ENCODE data around the gene DEFB126. TPM values are rescaled to one million over a fixed set of nuclear protein-coding genes. Genes with fewer than 3 reads are reported as not detected.
"Not testable (repeated sequence)": the region's sequence is repeated elsewhere in the genome, so short reads cannot be mapped to it uniquely, and the experiment has no call there.

The DEFB126 gene
- total RNA-seq, 2 donors from 2014 or later = not detected

DNA sequence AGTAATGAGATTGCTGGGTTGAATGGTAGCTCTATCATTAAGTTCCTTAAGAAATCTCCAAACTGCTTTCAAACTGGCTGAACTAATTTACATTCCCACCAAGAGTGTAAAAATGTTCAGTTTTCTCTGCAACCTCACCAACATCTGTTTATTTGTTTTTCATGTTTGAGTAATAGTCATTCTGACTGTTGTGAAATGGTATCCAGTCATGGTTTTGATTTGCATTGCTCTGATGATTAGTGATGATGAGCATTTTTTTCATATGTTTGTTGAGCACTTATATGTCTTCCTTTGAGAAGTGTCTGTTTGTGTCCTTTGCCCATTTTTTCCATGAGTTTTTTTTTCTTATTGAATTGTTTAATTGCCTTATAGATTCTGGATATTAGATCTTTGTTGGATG, 30.0 kb upstream of the DEFB126 start:
- Histone ChIP-seq H3K9me3 (peaks cover 0 to 8% of the 10 kb centered on the region in 2 donors), H3K4me1 (no peaks in the 10 kb centered on the region), H3K36me3 (no peaks in the 10 kb centered on the region), H3K27ac (no peak overlapping the region), H3K4me3 (no peak overlapping the region), H3K27me3 (no peaks in the 10 kb centered on the region)
- TF ChIP-seq, protein P1, sequence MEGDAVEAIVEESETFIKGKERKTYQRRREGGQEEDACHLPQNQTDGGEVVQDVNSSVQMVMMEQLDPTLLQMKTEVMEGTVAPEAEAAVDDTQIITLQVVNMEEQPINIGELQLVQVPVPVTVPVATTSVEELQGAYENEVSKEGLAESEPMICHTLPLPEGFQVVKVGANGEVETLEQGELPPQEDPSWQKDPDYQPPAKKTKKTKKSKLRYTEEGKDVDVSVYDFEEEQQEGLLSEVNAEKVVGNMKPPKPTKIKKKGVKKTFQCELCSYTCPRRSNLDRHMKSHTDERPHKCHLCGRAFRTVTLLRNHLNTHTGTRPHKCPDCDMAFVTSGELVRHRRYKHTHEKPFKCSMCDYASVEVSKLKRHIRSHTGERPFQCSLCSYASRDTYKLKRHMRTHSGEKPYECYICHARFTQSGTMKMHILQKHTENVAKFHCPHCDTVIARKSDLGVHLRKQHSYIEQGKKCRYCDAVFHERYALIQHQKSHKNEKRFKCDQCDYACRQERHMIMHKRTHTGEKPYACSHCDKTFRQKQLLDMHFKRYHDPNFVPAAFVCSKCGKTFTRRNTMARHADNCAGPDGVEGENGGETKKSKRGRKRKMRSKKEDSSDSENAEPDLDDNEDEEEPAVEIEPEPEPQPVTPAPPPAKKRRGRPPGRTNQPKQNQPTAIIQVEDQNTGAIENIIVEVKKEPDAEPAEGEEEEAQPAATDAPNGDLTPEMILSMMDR (IDR thresholded peaks at IDR 0.05) = no peak
- DNase-seq (ENCODE audit: low spot score) = no peak

DNA sequence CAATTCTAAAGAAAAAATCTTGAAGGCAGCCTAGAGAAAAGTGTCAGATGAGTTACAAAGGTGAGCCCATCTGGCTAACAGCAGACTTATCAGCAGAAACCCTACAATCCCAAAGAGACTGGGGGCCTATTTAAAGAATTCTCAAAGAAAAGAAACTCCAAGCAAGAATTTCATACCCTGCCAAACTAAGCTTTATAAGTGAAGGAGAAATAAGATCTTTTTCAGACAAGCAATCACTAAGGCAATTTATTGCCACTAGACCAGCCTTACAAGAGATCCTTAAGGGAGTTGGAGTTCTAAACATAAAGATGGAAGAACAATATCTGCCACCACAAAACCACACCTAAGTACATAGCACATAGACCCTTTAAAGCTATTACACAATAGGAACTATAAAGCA, 24.9 kb upstream of the DEFB126 start:
- Histone ChIP-seq H3K27ac (no peak overlapping the region), H3K27me3 (no peaks in the 10 kb centered on the region), H3K4me3 (no peak overlapping the region), H3K36me3 (no peaks in the 10 kb centered on the region), H3K4me1 (no peaks in the 10 kb centered on the region), H3K9me3 (peaks cover 0 to 14% of the 10 kb centered on the region in 2 donors)
- TF ChIP-seq, protein P1 (IDR thresholded peaks at IDR 0.05) = no peak
- no peak for DNase-seq (ENCODE audit: low spot score)

DNA sequence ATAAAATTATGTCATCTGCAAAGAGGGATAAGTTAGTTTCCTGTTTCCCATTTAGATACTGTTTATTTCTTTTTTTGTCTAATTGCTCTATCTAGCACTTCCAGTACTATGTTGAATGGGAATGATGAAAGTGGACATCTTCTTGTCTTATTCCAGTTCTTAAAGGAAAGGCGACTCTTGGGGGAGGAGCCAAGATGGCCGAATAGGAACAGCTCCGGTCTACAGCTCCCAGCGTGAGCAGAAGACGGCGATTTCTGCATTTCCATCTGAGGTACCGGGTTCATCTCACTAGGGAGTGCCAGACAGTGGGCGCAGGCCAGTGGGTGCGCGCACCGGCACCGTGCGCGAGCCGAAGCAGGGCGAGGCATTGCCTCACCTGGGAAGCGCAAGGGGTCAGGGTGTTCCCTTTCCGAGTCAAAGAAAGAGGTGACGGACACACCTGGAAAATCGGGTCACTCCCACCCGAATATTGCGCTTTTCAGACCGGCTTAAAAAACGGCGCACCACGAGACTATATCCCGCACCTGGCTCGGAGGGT, 12.5 kb upstream of the DEFB126 start:
- not testable (repeated sequence) for H3K36me3 ChIP-seq; H3K4me3 ChIP-seq; DNase-seq (ENCODE audit: low spot score); H3K4me1 ChIP-seq; H3K9me3 ChIP-seq; H3K27ac ChIP-seq; H3K27me3 ChIP-seq

DNA sequence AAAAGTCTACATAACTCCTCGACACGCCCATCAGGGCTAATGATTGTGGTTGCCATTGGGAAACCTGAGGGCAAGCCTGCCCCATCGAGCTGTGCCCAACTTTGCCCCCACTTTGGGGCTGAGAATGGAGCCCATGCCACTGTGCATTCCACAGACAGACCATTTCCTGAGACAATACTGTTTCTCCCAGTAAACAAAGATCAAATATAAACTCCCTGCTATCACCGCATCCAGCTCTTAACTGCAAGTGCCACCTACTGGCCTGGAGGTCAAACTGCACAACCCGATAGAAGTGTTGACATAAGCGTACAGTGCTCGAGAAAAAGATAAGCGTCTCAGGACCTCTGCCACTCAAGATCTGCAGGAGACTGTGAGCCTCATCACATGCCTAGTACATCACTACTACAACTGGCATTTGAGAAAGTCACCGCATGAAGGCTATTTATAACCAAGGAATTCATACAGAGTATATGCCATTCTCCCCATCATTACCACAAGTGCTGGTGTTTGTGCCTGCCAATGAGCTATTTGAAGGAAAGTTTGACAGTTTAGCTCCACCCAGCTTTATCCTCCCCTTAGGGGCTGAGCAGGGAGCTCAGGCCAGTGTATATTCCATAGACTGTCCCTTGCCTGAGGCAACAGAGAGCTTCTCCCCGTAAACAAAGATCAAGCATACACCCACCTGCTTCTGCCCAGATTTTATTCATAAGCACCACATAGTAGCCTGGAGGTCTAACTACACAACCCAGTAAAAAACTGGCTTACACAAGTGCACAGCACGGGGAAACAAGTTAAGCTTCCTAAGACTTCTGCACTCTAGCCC, 4.5 kb upstream of the DEFB126 start:
- Histone ChIP-seq H3K36me3 (no peaks in the 10 kb centered on the region), H3K27me3 (no peaks in the 10 kb centered on the region), H3K27ac (no peak overlapping the region), H3K4me1 (no peaks in the 10 kb centered on the region), H3K9me3 (no peaks in the 10 kb centered on the region), H3K4me3 (no peak overlapping the region)
- TF ChIP-seq, protein P1 (IDR thresholded peaks at IDR 0.05) = no peak
- no peak for DNase-seq (ENCODE audit: low spot score)

DNA sequence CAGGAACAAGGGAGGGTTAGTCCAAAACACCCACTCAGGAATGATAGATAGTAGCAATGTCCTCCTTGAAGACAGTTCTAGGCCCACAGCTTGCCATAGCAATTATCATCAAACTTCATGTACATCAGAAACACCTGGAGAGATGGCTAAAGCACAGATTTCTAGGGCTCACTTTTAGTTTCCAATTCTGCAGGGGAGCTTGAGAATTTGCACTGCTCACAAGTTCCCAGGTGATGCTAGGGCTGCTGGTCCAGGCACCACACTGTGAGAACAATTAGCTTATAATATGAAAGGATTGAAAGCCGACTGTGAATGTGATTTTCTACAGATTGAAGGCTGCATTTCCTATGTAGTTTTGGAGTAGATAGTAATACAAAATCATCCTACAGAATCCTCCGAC, 3.5 kb downstream of the DEFB126 start:
- Histone ChIP-seq H3K36me3 (no peaks in the 10 kb centered on the region), H3K4me1 (no peaks in the 10 kb centered on the region), H3K27ac (no peak overlapping the region), H3K4me3 (no peak overlapping the region), H3K27me3 (no peaks in the 10 kb centered on the region), H3K9me3 (no peaks in the 10 kb centered on the region)
- no peak for DNase-seq (ENCODE audit: low spot score)
- TF ChIP-seq, protein P1 (IDR thresholded peaks at IDR 0.05) = no peak

DNA sequence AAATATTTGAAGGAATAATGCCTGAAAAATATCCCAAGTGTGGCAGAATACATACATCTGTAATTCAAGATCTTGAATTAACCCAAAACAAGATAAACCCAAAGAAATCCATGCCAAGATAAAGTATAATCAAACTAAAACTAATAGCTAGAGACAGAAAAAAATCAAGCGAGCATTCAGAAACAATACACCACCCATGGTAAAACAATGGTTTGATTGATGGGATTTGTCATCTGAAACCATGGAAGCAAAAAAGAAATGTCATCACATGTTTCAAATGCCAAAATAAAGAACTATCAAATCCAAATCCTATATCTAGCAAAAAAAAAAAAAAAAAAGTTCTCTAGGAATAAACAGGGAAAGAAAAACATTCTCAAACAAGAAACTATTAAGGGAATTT, 9.7 kb downstream of the DEFB126 start:
- no peak for DNase-seq (ENCODE audit: low spot score)
- Histone ChIP-seq H3K27ac (no peak overlapping the region), H3K36me3 (no peaks in the 10 kb centered on the region), H3K4me3 (no peak overlapping the region), H3K27me3 (no peaks in the 10 kb centered on the region), H3K9me3 (no peaks in the 10 kb centered on the region), H3K4me1 (no peaks in the 10 kb centered on the region)
- TF ChIP-seq, protein P1 (IDR thresholded peaks at IDR 0.05) = no peak
